CD8-positive, alpha-beta memory T cell (primary cell): ENCODE measurements around the gene TGIF2. TPM values are rescaled to one million over a fixed set of nuclear protein-coding genes. Genes with fewer than 3 reads are reported as not detected.

Source experiments
- CTCF ChIA-PET: fragments of 350-600 bp; sonication (Branson Sonifier 250); formaldehyde crosslinking; loops from one replicate; lab custom pipeline; 2021; ENCODE audit warnings: antibody characterized with exemption; lab: Charles Lee
- POLR2A ChIA-PET: fragments of 350-600 bp; sonication (Branson Sonifier 250); formaldehyde crosslinking; loops from one replicate; lab custom pipeline; 2021; ENCODE audit warnings: antibody characterized with exemption; lab: Charles Lee
- DNase-seq, 5 donors: peaks; one replicate each; pipeline versions ENCODE4 v3.0.0 to v3.0.0-alpha.2; 2020 to 2022; ENCODE audit warnings: mixed read lengths in 1 of 5
- H3K27ac ChIP-seq: one replicate; pipeline ENCODE4 v1.7.0; 2013; ENCODE audit warnings: low read depth, mild to moderate bottlenecking, low read length, moderate library complexity
- H3K27me3 ChIP-seq: 2 replicates; pipeline ENCODE4 v1.7.0; 2013; ENCODE audit warnings: low read length, mild to moderate bottlenecking; ENCODE audit not compliant: insufficient read depth, poor library complexity, severe bottlenecking
- H3K36me3 ChIP-seq: 2 replicates; pipeline ENCODE4 v1.7.0; 2013; ENCODE audit warnings: mild to moderate bottlenecking, low read length, moderate library complexity; ENCODE audit not compliant: insufficient read depth
- H3K4me1 ChIP-seq: 2 replicates; pipeline ENCODE4 v1.7.0; 2013; ENCODE audit warnings: mild to moderate bottlenecking, low read length, moderate library complexity; ENCODE audit not compliant: insufficient read depth
- H3K4me3 ChIP-seq: 2 replicates; pipeline ENCODE4 v1.7.0; 2013; ENCODE audit warnings: mild to moderate bottlenecking, low read length
- H3K9me3 ChIP-seq: 2 replicates; pipeline ENCODE4 v1.7.0; 2013; ENCODE audit warnings: mild to moderate bottlenecking, low read length
- H3K27ac Mint-ChIP-seq, 8 donors: one replicate each; pipeline ENCODE4 v1.8.0; 2020 to 2021; ENCODE audit warnings: mixed read lengths in 8 of 8, mild to moderate bottlenecking in 6 of 8, inconsistent platforms in 3 of 8, moderate library complexity in 3 of 8
- H3K27me3 Mint-ChIP-seq, 2 donors: one replicate each; pipeline ENCODE4 v1.8.0; 2020 to 2021; ENCODE audit warnings: mixed read lengths in 2 of 2, mild to moderate bottlenecking in 1 of 2, moderate library complexity in 1 of 2
- H3K36me3 Mint-ChIP-seq, 3 donors: one replicate each; pipeline ENCODE4 v1.8.0; 2020 to 2021; ENCODE audit warnings: mixed read lengths in 3 of 3, inconsistent platforms in 1 of 3, mild to moderate bottlenecking in 1 of 3
- H3K4me1 Mint-ChIP-seq, 3 donors: one replicate each; pipeline ENCODE4 v1.8.0; 2020 to 2021; ENCODE audit warnings: mixed read lengths in 3 of 3, inconsistent platforms in 1 of 3, mild to moderate bottlenecking in 1 of 3
- H3K4me3 Mint-ChIP-seq, 7 donors: one replicate each; pipeline ENCODE4 v1.8.0; 2020 to 2021; ENCODE audit warnings: mixed read lengths in 7 of 7, mild to moderate bottlenecking in 6 of 7, moderate library complexity in 4 of 7, inconsistent platforms in 2 of 7
- H3K9me3 Mint-ChIP-seq, 5 donors: one replicate each; pipeline ENCODE4 v1.8.0; 2020 to 2022; ENCODE audit warnings: mixed read lengths in 5 of 5, mild to moderate bottlenecking in 3 of 5, moderate library complexity in 2 of 5, inconsistent platforms in 1 of 5
- polyA plus RNA-seq: library from polyadenylated mRNA; unstranded; fragments of 300-500 nt; fragmentation: Illumina TruSeq; gene quantifications from one replicate; pipeline ENCODE4 v1.2.3, GENCODE V29; 2021
- total RNA-seq, 2 experiments: library from RNA; stranded (reverse); gene quantifications; one replicate each; pipeline ENCODE4 v1.2.3, GENCODE V29; 2021

The TGIF2 gene
- total and polyA plus RNA-seq, 3 experiments from 2014 or later = 24.6 to 49.8 (median 46.1) TPM

DNA sequence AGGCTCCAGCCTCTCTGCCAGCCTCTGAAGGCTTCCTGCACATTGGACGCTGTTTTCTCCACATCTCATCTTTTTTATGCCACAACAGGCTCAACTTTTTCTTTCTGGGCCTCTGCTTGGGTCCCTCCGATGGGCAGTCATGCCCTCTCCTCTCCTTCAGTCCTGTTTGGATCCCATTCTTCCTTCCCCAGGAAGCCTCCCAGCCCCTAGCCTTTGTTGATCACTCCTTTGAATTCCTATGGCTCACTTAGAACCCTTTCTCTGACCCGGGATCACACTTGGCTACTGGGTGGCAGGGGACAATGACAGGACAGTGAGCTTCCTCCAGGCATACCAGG is 68.1 kb downstream of the TGIF2 start:
- Mint-ChIP-seq H3K4me1 (peaks cover 45 to 61% (median 55%) of the 10 kb centered on the region in 3 donors), H3K27ac (peak overlapping the region; percentile 70 to 95 (median 80)), H3K9me3 (no peaks in the 10 kb centered on the region), H3K4me3 (peak overlapping the region in 4 of 7 donors; percentile 23 to 72 (median 56)), H3K27me3 (no peaks in the 10 kb centered on the region), H3K36me3 (peaks cover 0 to 83% (median 6%) of the 10 kb centered on the region in 3 donors)
- H3K27ac ChIP-seq = no peak overlapping the region
- peaks cover 43% of the 10 kb centered on the region for H3K4me1 ChIP-seq
- ChIA-PET POLR2A (no interaction called here), CTCF (interaction anchor here (0.6 kb wide), 1 partner anchor 53 kb away, joined by 3 read pairs; no protein-coding TSS in a partner anchor)
- no peak for DNase-seq
- peaks cover 22% of the 10 kb centered on the region for H3K36me3 ChIP-seq
- no peaks in the 10 kb centered on the region for H3K27me3 ChIP-seq
- H3K9me3 ChIP-seq = no peaks in the 10 kb centered on the region
- no peak overlapping the region for H3K4me3 ChIP-seq

DNA sequence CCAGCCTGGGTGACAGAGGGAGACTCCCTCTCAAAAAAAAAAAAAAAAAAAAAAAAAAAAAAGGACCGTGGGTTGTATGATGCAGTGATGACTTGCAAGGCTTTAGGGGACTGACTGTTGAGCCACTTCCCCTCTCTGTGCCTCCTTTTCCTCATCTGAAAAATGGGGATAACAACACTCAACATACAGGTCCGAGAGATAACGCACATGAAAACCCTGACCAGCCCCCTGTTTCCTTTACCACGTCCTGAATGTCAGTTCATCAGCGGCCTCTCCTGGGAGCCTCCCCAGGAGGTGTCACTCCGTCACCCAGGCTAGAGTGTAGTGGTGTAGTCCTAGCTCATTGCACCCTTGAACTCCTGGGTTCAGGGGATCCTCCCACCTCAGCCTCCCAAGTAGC is 68.7 kb downstream of the TGIF2 start:
- peaks cover 49 to 64% (median 60%) of the 10 kb centered on the region in 3 donors for H3K4me1 Mint-ChIP-seq
- DNase-seq = no peak
- Histone ChIP-seq H3K36me3 (peaks cover 22% of the 10 kb centered on the region), H3K27me3 (no peaks in the 10 kb centered on the region), H3K4me3 (no peak overlapping the region), H3K9me3 (no peaks in the 10 kb centered on the region), H3K27ac (no peak overlapping the region), H3K4me1 (peaks cover 45% of the 10 kb centered on the region)
- H3K9me3 Mint-ChIP-seq = no peaks in the 10 kb centered on the region
- ChIA-PET CTCF (interaction anchor here (0.6 to 2.7 kb wide), 2 partner anchors 13 to 54 kb away, joined by 3 to 13 read pairs; no protein-coding TSS in a partner anchor), POLR2A (no interaction called here)
- peak overlapping the region; percentile 80 to 97 (median 89) for H3K27ac Mint-ChIP-seq
- peak overlapping the region; percentile 64 to 98 (median 75) for H3K4me3 Mint-ChIP-seq
- H3K27me3 Mint-ChIP-seq = no peaks in the 10 kb centered on the region
- H3K36me3 Mint-ChIP-seq = peaks cover 0 to 79% (median 4%) of the 10 kb centered on the region in 3 donors

Other genes with a start within 250 kb of the TGIF2 start
- not detected for gene MYL9, start 32.1 kb upstream of the TGIF2 start, total RNA-seq
- not detected for gene MYL9, start 32.1 kb upstream of the TGIF2 start, polyA plus RNA-seq
- 100 to 1,000 TPM; 159 to 173 TPM for gene RAB5IF, start 32.2 kb downstream of the TGIF2 start, total RNA-seq
- 180 TPM for gene RAB5IF, start 32.2 kb downstream of the TGIF2 start, polyA plus RNA-seq
- gene SLA2, start 72.6 kb downstream of the TGIF2 start, total RNA-seq = 10 to 100 TPM; 47.8 to 51.2 TPM
- 15.0 TPM for gene SLA2, start 72.6 kb downstream of the TGIF2 start, polyA plus RNA-seq
- gene NDRG3, start 172.5 kb downstream of the TGIF2 start, total RNA-seq = 10 to 100 TPM; 19.9 to 20.3 TPM
- 49.8 TPM for gene NDRG3, start 172.5 kb downstream of the TGIF2 start, polyA plus RNA-seq
- gene DSN1, start 200.2 kb downstream of the TGIF2 start, total RNA-seq = 10 to 100 TPM; 23.1 to 24.7 TPM
- 6.7 TPM for gene DSN1, start 200.2 kb downstream of the TGIF2 start, polyA plus RNA-seq